EH (cell line): ENCODE results near the gene CYBA.

Source experiments
- DNase-seq: peaks from one replicate; pipeline ENCODE4 v3.0.0-alpha.2; 2015; ENCODE audit warnings: low read depth

Gene CYBA

GRCh38 chr16:88631384-88631783 lies 19.5 kb downstream of the CYBA start:
- no peak for DNase-seq

DNA sequence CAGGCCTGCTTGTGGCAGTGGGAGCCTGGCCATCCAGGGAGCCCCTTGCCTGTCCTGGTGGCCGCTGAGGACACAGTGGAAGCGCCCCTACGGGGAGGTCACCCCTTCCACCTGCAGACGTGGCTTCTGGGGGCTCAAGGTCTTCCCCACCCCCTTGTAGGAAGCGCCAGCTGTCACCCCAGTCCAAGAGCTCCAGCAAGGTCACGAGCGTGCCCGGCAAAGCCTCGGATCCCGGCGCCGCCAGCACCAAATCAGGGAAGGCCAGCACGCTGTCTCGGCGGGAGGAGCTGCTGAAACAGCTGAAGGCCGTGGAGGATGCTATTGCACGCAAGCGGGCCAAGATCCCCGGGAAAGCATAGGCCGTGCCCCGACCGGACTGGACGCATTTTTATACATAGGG lies 19.9 kb downstream of the CYBA start:
- no peak for DNase-seq

DNA sequence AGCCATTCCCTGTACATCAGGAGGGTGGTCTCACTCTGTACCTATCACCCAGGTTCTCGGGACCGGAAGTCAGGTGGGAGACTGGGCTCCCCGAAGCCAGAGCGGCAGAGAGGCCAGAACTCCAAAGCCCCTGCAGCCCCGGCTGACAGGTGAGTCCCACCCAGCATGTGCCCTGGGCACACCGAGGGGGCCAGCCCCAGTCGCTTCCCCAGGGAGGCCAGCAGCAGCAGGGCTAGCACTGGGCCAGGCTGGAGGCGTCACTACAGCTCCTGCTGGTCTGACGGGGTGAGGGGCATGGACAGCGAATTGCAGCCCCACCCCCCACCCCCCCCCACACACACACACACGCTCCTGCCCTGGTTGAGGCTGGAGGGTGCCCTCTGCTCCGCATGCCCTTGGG lies 20.4 kb downstream of the CYBA start:
- no peak for DNase-seq

DNA sequence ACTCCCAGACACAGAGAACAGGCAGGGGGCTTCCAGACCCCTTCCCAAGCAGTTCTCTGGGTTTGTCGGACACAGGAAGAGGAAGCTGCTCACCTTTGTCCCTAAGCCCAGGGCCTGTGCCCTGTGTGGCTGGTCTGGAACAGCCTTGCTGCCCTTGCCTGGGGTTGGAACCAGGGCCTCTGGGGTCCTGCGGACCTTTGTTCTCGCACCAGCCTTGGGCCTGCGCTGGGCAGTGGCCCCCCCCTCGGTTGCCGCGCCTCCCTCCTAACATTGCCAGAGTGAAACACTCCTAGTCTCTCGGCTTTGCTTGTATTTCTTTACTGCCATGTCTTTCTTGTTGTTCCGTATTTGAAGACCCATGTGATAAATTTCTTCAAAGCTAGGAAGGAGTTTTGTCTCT lies 21.0 kb downstream of the CYBA start:
- no peak for DNase-seq

GRCh38 chr16:88628512-88628974 lies 22.3 kb downstream of the CYBA start:
- peak; percentile 17 for DNase-seq

DNA sequence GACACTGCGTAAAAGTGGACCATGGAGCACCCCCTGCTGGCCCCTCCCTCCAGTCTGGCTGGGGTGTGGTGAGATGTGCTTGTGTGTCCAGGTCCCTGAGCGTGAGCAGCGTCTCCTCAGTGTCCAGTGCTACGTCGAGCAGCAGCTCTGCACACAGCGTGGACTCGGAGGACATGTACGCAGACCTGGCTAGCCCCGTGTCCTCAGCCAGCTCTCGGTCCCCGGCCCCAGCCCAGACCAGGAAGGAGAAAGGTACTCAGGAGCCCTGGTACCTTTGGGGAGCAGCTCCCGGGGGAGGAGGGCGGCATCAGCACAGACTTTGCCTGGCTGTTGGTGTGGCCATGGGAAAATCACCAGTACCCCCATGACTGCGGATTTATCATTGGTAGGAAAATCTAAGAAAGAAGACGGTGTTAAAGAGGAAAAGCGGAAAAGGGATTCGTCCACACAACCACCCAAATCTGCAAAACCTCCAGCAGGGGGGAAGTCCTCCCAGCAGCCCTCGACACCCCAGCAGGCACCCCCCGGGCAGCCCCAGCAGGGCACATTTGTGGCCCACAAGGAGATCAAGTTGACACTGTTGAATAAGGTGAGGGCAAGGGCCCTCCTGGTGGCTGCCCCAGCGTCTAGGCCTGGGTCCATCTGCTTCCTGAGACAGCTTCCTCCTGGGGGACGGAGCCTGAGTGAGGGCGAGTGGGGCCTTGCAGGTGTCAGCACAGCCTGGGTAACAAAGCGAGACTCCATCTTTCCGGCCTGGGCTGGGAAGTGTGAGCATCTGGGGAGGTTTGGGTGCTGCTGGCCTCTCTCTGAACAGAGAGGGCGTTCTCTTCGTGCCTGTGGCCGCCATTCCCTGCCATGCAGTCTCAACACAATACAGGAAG lies 23.1 kb downstream of the CYBA start:
- DNase-seq, result no peak

DNA sequence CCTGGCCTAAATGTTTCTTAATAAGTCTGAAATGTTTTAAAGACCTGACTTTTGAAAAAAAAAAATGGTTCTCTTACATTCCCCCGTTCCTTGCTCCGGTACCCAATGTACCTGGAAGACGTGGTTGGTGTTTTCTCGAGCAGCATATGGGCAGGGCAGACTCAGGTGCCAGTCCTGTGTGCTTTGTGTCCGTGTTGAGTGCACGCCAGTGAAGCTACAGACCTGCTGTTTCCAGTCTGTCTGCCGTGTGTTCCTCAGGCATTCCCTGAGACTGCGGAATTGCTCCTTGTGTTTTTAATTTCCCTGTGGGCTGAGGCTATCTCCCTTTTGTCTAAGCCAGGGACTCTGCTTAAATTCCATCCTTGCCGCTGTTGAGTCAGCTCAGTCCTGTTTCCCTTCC lies 24.2 kb downstream of the CYBA start:
- no peak for DNase-seq

DNA sequence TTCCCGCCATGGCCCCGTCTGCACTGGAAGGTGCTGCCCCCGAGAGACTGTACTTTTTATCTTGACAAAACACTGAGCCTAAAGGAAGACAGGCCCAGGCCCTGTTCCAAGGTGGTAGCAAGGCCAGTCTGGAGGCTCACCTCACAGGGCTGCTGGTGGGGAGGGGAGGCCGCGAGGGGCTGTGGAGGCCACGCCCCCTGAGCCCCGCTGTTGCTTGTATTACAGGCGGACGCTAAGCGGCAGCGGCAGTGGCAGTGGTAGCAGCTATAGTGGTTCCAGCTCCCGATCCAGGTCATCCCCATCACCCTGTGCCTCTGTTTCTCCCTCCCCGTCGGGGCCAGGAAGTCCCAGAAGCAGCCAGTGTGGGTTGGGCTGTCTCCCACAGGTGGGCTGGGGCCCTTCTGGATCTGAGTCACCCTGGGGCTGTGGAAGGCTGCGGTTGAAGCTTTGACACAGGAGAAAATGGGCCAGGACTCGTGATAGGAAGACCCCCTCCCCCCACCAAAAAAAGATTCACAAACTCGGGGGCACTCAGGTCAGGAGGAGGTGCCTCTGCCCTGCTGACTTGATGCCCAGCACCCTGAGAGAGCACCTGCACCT lies 25.8 kb downstream of the CYBA start:
- DNase-seq, result no peak

GRCh38 chr16:88624481-88624880 lies 26.4 kb downstream of the CYBA start:
- no peak for DNase-seq

DNA sequence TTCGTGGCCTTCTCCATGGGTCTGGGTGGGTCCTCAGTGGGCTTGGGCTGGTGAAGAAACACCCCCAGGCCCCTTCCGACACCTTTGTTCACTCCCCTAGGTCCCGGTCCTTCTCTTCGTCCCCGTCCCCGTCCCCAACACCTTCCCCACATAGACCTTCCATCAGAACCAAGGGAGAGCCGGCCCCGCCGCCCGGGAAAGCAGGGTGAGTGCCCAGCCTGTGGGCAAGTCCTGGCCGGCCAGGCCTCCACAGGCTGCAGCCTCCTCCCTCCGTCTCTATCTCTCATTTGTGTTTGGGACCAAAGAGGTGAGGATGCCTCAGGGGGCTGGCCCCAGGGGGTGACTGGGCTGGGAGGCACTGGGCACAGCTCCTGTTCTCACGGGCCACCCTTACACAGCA lies 27.0 kb downstream of the CYBA start:
- DNase-seq, result no peak

GRCh38 chr16:88622866-88623265 lies 28.0 kb downstream of the CYBA start:
- DNase-seq, result no peak

DNA sequence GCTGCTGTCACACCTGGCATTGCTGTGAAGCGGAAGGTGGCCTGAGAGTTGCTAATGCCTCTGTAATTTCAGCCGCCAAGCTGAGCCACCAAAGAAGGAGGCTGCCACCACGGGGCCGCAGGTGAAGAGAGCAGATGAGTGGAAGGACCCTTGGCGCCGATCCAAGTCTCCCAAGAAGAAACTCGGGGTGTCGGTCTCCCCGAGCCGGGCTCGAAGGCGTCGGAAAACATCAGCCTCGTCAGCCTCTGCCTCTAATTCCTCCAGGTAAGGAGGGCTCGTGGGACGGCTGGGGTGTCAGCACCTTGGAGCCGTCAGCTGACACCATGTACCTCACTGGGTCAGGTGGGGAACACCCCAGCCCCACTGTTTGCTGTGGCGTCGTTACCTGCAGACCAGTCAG lies 28.7 kb downstream of the CYBA start:
- DNase-seq, result no peak

- no peak for DNase-seq
Measured at GRCh38 chr16:88619859-88620815, 30.7 kb downstream of the CYBA start.

GRCh38 chr16:88618956-88619667 lies 31.7 kb downstream of the CYBA start:
- DNase-seq, result no peak

DNA sequence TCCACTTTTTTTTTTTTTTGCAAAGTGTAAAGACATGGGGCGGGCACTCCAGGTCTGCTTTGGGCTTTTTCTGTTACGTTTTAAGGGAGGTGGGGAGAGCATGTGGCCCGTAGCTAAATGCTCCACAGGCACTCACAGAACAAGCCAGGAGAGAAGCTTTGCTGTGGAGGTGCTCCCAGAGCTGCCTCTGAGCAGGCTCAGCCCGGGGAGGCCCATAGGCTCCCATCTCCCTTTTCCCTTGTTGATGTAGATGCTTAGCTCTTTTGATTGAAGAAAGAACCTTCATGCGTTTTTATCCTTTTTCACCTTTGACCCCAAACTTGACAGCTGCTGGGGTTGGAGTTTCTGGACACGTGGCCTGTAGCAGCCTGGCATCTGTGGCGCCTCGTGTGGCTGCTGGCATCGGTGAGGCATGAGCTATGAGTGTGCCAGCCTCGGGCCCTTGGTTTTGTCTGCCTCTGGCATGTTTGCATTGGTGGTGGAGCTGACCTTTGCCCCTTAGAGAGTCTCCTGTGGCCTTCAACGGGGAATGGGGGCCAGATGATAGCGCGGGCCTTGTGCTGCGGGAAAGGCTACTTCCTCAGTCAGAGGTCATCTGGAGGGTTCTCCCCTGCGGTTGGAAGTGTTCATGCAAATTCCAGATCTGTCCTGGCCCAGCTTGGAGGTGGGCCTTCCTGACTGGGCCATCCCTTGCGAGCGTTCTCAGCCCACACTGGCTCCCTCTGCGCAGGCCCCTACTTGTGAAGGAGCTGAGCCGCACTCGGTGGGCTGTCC lies 32.5 kb downstream of the CYBA start:
- DNase-seq, result no peak

DNA sequence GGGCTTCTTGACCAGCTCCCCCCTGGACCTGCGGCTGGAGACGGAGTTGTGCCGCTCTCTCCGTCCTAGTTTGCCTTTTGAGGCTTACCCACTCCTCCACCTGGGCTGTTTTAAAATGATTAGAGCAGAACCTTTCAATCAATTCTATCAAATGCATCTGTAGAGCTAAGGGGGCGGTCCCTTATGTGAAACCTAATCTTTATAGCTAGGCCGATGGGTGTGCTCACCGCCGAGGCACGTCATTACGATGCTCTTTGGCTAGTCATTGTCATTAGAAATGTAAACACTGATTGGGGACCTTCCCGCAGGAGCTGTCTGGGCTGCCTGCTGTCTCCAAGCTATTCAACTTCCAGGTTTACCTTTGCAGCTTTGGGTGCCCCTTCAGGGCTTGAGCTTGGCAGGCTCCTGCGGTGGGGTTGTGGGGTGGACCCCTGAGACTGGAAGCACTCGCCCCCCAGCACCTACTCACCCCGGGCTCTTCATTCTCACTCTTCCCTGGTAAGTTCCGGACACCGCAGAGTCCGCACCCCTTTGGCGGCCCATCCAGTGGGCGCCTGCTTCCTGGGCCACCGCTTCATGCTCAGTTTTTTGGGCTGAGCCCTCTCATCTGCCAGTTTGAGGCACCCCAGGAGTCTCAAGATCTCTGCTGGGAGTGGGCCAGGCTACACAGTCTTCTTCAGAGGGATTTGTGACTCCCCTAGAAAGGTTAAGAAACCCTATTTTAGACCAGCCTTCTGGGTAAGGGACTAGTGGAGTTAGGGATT lies 33.4 kb downstream of the CYBA start:
- peak; percentile 43 for DNase-seq

DNA sequence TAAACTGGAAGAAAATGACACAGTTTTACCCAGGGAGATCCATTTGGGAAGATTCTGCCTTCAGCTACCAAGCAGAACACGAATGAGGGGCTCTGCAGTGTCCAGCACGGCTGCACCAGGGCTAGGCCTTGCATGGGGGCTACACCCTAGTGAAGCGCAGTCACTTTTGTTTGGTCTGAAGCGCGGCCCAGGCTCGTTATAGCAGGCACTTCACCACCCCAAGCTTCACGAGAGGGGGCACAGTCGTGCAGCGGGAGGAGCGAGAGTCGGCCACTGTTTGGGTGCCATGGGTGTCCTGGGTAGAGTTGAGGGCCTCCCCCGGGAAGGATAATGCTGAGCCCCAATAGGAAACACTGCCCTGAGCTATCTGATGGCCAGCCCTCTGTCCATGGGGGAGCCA lies 34.1 kb downstream of the CYBA start:
- DNase-seq, result no peak

GRCh38 chr16:88616320-88616719 lies 34.5 kb downstream of the CYBA start:
- no peak for DNase-seq

- DNase-seq, result no peak
Measured at GRCh38 chr16:88614818-88615580, 35.9 kb downstream of the CYBA start.
